Measurements from ENCODE around the gene POLR3K.
A peak's percentile ranks its signal among the peaks of the same experiment; 100 is the strongest.

Gene POLR3K

DNA sequence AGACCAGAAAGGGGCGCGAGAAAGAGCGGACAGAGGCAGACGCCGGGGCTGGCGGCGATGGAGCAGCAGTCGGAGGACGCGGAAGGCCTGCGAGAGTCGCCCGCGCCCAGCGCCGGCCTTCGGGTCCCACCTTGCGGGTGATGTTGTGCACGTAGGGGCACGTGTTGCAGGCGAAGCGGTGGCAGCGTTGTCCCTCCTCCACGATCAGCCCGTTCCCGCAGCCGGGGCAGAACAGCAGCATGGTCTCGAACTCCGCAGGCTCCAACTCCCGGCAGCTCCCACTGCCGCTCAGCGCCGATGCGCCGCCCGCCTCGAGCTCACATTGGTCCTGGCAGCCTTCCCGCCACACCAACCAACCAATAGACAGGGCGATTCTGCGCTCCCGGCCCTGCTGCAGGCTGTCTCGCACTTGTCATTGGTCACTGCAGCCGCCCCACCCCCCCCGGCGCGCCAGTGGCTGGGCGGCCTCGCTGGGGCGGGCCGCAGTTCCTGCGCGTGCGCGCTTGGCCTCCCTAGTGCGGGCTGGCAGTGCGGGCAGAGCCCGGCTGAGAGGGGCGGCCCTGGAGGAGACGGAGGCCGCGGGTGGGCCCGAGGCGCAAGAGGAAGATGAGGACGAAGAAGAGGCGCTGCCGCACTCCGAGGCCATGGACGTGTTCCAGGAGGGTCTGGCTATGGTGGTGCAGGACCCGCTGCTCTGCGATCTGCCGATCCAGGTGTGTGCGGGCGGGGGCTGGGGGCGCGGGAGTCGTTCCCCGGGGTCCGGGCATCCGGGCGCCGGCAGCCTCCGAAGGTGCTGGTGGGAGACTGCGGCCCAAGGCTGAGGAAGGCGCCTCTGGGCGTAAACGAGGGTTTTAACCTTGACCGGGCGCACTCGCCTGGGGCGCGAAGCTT lies at the start of gene POLR3K, which contains the start of gene SNRNP25:
Gene POLR3K (minus strand): TSS at position 263 of the 891 bp plus-strand sequence. CDS start 22 bp downstream, at position 241.
Gene SNRNP25 (plus strand): TSS at position 483 of the 891 bp plus-strand sequence. CDS start 189 bp downstream, at position 672.
- DNase-seq, result peak; percentile 98

- DNase-seq, result peak; percentile 58
Observed at GRCh38 chr16:102060-102855, 48.9 kb upstream of the POLR3K start.

GRCh38 chr16:101586-101985 lies 48.2 kb upstream of the POLR3K start:
- DNase-seq, result no peak

DNA sequence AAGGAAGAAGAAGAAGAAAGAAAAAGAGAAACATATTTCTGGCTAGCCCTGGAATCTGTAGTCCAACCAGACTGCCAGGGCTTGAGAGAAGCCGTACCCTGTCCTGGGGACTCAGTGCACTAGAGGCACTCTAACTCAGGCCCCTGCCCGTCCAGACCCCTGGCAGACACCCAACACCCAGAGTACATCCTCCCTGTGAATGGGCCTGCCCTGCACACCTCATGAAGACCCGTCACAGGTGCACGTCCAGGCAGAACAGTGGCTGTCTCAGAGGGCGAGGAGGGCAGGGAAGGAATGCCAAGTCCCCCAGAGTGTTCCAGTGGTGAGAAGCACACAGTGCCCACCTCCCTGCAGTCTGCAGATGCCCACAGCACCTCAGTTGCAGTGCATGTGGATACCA lies 47.6 kb upstream of the POLR3K start:
- DNase-seq, result no peak

DNA sequence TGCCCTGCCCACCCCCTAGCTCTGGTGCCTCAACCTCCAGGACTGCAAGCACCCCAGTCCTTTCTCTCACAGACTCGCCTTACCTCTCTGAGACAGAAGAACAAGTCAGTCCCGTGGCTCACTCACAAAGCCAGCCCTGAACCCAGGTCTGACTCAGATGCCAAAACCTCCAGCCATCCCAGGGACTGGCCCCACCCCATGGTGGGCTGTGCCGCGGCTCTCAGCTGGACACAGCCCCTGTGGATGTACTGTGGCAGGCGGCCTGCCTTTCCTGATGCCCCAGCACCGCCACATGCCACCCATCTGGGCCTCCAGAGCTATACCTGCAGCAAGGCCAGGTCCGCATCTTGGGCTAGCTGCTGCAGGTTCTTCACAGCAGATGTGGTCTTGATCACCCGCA lies 44.4 kb upstream of the POLR3K start:
- DNase-seq, result no peak

DNA sequence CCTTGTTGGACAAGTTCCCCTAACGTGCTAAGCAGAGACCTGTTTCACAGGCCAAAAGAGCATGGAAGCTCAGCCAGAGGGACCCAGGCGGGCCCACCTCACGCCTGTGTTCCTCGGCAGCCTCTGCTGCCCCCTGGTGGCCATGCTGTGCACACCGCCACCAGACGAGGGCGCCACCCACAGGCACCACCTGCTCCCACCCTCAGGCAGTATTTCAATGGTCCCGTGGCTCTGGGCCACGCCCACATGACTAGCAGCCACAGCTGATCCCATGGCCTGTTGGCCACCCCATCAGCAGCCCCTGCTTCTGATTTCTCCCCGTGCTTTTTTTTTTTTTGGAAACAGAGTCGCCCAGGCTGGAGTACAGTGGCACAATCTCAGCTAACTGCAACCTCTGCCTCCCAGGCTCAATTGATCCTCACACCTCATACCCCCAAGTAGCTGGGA lies 43.5 kb upstream of the POLR3K start:
- DNase-seq, result peak; percentile 88

GRCh38 chr16:94918-95265 lies 41.5 kb upstream of the POLR3K start:
- DNase-seq, result no peak

GRCh38 chr16:92431-93339 lies 39.3 kb upstream of the POLR3K start:
- DNase-seq, result no peak

GRCh38 chr16:91484-91883 lies 38.1 kb upstream of the POLR3K start:
- no peak for DNase-seq

DNA sequence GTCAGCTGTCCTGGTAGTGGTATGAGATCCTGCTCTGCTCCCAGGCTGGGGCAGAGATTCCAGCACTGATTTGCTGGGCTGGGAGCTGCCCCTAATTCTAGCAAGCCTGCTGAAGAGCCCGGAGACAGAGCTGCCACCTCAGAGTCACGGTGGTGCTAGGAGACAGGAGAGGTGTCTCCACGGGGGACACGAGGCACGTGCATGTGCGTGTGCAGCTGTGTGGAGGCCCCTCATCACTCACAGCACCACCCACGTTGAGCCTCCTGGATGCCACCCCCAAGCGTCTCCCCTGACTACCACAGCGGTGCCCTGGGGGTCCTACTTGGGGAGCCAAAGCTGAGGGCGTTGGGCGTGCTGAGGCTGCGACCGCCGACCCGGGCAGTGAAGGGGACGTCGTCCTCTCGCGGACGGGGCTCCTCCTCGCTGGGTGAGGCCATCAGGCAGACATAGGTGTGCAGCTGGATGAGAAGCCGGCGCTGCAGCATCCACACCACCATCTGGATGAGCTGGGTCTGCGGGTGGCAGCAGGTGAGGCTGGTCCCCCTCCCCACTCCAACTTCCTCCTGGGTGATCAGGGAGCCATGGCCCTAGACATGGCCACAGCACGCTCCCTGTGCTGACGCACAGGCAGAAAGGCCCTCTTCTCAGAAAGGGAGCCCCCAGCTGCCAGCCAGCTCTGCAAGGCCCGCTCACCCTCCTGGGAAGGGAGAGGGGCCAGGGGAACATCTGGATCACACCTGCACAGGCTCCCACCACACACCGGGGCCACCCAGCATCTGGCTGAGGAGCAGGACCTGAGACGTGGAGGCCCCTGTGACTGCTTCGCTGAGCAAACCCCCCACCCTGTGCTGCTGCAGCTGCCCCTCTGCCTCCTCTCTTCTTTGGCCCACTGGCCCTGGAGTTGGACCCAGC lies 36.2 kb upstream of the POLR3K start:
- no peak for DNase-seq

DNA sequence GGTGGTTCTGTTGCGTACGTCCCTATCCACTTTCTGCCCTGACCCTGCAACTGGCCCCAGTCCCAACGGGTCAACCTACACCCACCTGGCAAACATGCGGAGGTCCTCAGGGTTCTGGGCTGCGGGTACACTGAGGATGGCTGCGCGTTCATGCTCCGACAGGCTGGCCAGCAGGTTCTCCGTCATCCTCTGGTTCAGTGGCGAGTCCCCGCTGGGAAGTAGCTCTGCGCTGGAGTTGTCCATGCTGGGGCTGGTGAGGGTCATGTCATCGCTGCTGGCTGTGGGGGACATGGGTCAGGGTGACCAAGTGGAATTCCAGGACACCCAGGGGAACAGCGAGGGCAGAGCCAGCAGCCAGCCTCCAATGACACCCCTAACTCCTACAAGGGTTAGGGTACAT lies 35.2 kb upstream of the POLR3K start:
- no peak for DNase-seq

DNA sequence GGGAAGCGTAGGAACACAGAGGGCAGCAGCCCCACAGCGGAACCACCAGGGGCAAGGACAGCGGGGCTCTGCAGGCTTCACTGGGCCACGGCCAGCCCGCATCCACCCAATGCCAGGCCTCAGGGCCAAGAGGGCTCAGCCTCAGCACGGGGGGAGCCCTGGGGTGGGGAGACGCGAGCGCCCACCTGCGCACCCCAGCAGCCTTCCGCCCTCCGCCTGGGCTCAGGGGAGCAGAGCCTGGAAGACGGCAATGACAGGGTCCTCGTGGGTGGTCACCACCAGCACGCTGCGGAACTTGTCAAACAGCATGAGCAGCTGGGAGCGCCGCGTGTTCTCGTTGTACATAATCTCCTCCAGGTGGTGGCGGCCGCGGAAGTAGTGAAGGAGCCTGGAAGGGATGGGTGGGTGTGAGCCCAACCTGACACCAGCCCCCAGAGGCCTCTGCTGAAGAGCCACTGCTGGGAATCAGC lies 33.1 kb upstream of the POLR3K start:
- DNase-seq, result no peak

DNA sequence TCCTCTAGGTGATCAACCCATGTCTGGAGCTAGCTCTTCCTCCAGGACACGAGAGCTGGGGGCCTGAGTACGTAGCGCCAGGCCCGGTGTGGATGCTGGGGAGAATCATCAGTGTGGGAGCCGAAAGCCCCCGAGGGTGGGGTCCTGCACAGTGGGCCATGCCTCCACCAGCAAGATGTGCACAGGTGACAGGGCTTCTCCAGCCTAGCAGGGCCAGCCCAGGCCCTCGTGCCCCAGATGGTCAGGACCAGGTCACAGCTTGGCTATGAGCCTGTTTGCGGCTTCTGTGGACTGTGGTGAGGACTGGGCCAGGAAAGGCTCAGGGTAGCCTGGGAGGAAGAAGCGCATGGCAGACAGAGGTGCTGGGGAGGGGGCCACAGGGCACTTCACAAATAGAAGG lies 32.5 kb upstream of the POLR3K start:
- no peak for DNase-seq

DNA sequence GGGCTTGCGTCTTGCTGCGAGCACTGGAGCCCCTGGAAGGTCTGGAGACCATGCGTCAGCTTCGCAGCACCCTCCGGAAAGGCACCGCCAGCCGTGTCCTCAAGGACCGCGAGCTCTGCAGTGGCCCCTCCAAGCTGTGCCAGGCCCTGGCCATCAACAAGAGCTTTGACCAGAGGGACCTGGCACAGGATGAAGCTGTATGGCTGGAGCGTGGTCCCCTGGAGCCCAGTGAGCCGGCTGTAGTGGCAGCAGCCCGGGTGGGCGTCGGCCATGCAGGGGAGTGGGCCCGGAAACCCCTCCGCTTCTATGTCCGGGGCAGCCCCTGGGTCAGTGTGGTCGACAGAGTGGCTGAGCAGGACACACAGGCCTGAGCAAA lies 32.0 kb upstream of the POLR3K start:
- no peak for DNase-seq

GRCh38 chr16:84718-85406 lies 31.5 kb upstream of the POLR3K start:
- DNase-seq, result peak; percentile 94

DNA sequence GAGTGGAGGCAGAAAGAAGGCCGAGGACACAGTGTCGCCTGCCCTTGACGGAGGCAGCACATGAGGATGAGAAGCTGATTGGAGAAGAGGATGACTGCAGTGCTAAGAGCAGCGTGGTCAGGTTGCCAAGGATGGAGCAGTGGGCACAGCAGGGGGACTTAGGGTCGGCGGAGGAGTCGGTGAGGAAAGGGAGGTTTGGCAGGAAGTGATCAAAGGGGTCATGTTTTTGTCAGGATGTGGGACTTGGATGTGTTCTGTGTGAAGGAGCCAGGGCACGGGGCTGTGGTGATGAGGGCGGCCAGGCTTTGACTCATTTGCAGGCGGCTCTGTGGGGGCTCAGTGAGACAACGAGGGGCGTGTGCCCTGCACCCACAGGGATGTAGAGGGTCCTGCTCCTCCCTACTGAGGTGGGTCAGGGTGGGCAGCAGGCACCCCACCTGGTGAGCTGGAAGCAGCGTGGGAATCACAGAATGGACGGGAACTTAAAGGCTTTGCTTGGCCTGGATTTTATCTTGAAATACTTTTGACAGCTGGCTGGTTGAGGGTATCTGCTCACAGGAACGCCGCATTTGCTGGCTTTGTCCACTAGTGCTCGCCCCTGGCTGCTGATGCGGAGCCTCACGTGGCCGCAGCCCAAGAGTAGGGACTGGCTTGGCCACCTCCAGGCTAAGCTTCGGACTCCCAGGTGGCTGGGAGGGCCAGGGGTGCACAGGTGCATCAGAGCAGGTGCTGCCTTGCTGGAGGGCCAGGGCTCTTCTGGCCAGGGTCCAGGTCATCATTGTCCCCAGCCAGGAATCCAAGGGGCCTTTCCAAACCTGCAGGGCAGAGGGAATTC lies 30.6 kb upstream of the POLR3K start:
- DNase-seq, result peak; percentile 22

DNA sequence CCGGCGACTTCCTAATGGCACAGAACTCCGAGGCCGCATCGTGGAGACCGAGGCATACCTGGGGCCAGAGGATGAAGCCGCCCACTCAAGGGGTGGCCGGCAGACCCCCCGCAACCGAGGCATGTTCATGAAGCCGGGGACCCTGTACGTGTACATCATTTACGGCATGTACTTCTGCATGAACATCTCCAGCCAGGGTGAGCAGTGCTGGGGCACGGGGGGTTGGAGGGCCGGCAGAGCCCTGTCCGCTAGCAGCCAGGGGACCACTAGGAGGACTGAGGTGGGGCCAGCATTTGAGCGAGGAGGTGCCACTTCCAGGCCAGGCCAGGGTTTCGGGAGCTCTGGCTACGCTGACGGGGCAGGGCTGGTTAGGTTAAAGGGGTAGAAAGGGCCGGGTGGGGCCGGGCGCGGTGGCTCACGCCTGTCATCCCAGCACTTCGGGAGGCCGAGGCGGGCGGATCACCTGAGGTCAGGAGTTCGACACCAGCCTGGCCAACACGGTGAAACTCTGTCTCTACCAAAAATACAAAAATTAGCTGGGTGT lies 29.7 kb upstream of the POLR3K start:
- DNase-seq, result no peak

- DNase-seq, result peak; percentile 58
Observed at GRCh38 chr16:79151-80054, 26.0 kb upstream of the POLR3K start.
